GM23338 (cell line): ENCODE data around the gene TTPAL.

ENCODE experiments used
- CREB1 ChIP-seq: fragments of 250-450 bp; sonication (Bioruptor Pico); IDR thresholded peaks from 2 replicates; pipeline ENCODE4 v1.5.0; 2020; ENCODE audit warnings: low read depth, mild to moderate bottlenecking, moderate library complexity
- CTCF ChIP-seq, 2 experiments: fragments of 200-600 bp in 1 of 2; sonication (generic) in 1 of 2; conservative IDR thresholded peaks; 2 replicates each; pipeline versions ENCODE4 v1.5.1 to v1.6.1; 2016 to 2017; ENCODE audit warnings: antibody characterized with exemption in 2 of 2, low read depth in 2 of 2, mild to moderate bottlenecking in 2 of 2, moderate library complexity in 1 of 2
- EZH2 ChIP-seq: fragments of 200-600 bp; sonication (generic); IDR thresholded peaks from one replicate; pipeline ENCODE4 v1.8.0; 2017; ENCODE audit warnings: antibody characterized with exemption, mild to moderate bottlenecking, low read depth; ENCODE audit not compliant: unreplicated experiment
- EZH2phosphoT487 ChIP-seq: fragments of 200-600 bp; sonication (generic); IDR thresholded peaks from one replicate; pipeline ENCODE4 v1.8.1; 2018; ENCODE audit warnings: antibody characterized with exemption; ENCODE audit not compliant: unreplicated experiment
- NANOG ChIP-seq: IDR thresholded peaks from 2 replicates; pipeline ENCODE4 v1.6.1; 2016; ENCODE audit warnings: antibody characterized with exemption, borderline replicate concordance
- POLR2AphosphoS5 ChIP-seq: IDR thresholded peaks from 2 replicates; pipeline ENCODE4 v1.6.1; 2016; ENCODE audit warnings: antibody characterized with exemption, low read depth
- REST ChIP-seq: IDR thresholded peaks from one replicate; pipeline ENCODE4 v1.6.1; 2018; ENCODE audit warnings: antibody characterized with exemption; ENCODE audit not compliant: unreplicated experiment
- ZNF114 ChIP-seq: fragments of 250-450 bp; sonication (Bioruptor Pico); IDR thresholded peaks from 2 replicates; pipeline ENCODE4 v1.5.0; 2020; ENCODE audit warnings: mild to moderate bottlenecking, moderate library complexity
- ZNF331 ChIP-seq: fragments of 250-450 bp; sonication (Bioruptor Pico); IDR thresholded peaks from 2 replicates; pipeline ENCODE4 v1.5.0; 2020; ENCODE audit warnings: low read depth, mild to moderate bottlenecking, moderate library complexity

GRCh38 chr20:44465001-44465560, 10.6 kb upstream of the TTPAL start:
- no peak for TF ChIP-seq EZH2
- no peak for TF ChIP-seq CTCF (conservative IDR thresholded peaks at IDR 0.05; ENCODE audit: low read depth in 2 of 2)
- TF ChIP-seq CREB1 (CRISPR knock-in tag): no peak
- no peak for TF ChIP-seq ZNF114 (CRISPR knock-in tag)
- TF ChIP-seq POLR2AphosphoS5: no peak
- TF ChIP-seq REST: no peak
- no peak for TF ChIP-seq EZH2phosphoT487
- no peak for TF ChIP-seq NANOG
- TF ChIP-seq ZNF331 (CRISPR knock-in tag): no peak
